BJ (cell line): ENCODE data around the gene CLDN10. TPM values are rescaled to one million over a fixed set of nuclear protein-coding genes. Genes with fewer than 3 reads are reported as not detected.
"Not testable (repeated sequence)": the region's sequence is repeated elsewhere in the genome, so short reads cannot be mapped to it uniquely, and the experiment has no call there.

Experiments
- CTCF ChIA-PET: fragments of 350-600 bp; formaldehyde crosslinking; extraction: SDS; loops from one replicate; lab custom pipeline; 2021; ENCODE audit warnings: antibody characterized with exemption, inconsistent platforms; lab: Yijun Ruan, JAX
- POLR2A ChIA-PET: fragments of 300-600 bp; sonication (Branson Sonifier 250); formaldehyde crosslinking; extraction: SDS; loops from one replicate; lab custom pipeline; 2021; ENCODE audit warnings: antibody characterized with exemption; lab: Charles Lee
- DNase-seq: peaks from one replicate; pipeline ENCODE4 v3.0.0-alpha.2; 2011; ENCODE audit warnings: low read depth
- H3K27me3 ChIP-seq: 2 replicates; pipeline ENCODE4 v1.6.0; 2011; ENCODE audit warnings: low read length; ENCODE audit not compliant: control insufficient read depth, insufficient read depth
- H3K36me3 ChIP-seq: 2 replicates; pipeline ENCODE4 v1.5.1; 2011; ENCODE audit warnings: low read length; ENCODE audit not compliant: control insufficient read depth, insufficient read depth
- H3K4me3 ChIP-seq: 2 replicates; pipeline ENCODE4 v1.5.1; 2011; ENCODE audit warnings: low read depth, mild to moderate bottlenecking, control low read depth, low read length
- CTCF ChIP-seq: IDR thresholded peaks from 2 replicates; pipeline ENCODE4 v1.5.1; 2011; ENCODE audit warnings: low read depth, mild to moderate bottlenecking, control low read depth, inconsistent platforms, low read length, moderate library complexity; ENCODE audit not compliant: insufficient read depth
- polyA plus RNA-seq: library from polyadenylated mRNA; depleted of rRNA; stranded (reverse); fragments of >200 nt; gene quantifications from 2 replicates; pipeline ENCODE4 v1.2.3, GENCODE V29; 2011

CLDN10 gene
- polyA plus RNA-seq, 1 experiment, result not detected

DNA sequence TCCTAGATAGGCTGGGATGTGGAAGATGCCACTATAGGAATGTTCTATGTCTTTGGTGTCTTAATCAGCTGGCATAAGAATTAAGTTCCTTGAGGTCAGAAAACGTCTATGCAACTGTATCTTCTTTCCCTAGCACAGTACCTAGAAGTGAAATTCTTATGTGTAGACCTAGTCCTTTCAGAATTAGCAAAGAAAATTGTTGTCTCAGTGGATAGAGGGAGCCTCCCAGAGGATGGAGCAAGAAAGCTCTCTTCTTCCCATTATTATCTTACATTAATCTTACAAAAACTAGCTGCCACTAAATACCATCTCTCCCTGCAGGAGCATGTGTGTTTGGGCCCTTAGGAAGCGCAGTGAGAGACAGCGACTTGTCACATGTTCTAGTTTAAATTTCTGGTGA is 11.6 kb downstream of the CLDN10 start:
- H3K27me3 ChIP-seq, result peaks cover 3% of the 10 kb centered on the region; the same call in 1 of the 2 replicates
- no peaks in the 10 kb centered on the region for H3K36me3 ChIP-seq
- no peak for DNase-seq
- POLR2A ChIA-PET, result no interaction called here
- TF ChIP-seq CTCF, result no peak
- no peak overlapping the region for H3K4me3 ChIP-seq
- CTCF ChIA-PET, result interaction anchor here (1.2 kb wide), 1 partner anchor 28 kb away, joined by 3 read pairs; no protein-coding TSS in a partner anchor

GRCh38 chr13:95564733-95565291 is 12.3 kb downstream of the CLDN10 start:
- ChIA-PET POLR2A (interaction anchor here (0.6 kb wide), 1 partner anchor 8 kb away, joined by 4 read pairs; no protein-coding TSS in a partner anchor), CTCF (interaction anchor here (0.6 to 1.2 kb wide), 4 partner anchors 10 to 386 kb away, joined by 3 to 4 read pairs (median 3); no protein-coding TSS in a partner anchor)
- DNase-seq, result peak; percentile 10
- no peak overlapping the region for H3K4me3 ChIP-seq
- peaks cover 1% of the 10 kb centered on the region; the same call in 1 of the 2 replicates for H3K27me3 ChIP-seq
- TF ChIP-seq CTCF, result no peak
- H3K36me3 ChIP-seq, result no peaks in the 10 kb centered on the region

- H3K36me3 ChIP-seq, H3K4me3 ChIP-seq, H3K27me3 ChIP-seq, DNase-seq, POLR2A ChIA-PET: not testable (repeated sequence)
- CTCF ChIA-PET, result interaction anchor here (0.6 kb wide), 1 partner anchor 9 kb away, joined by 3 read pairs; no protein-coding TSS in a partner anchor
Observed at GRCh38 chr13:95565758-95566157, 13.2 kb downstream of the CLDN10 start.

GRCh38 chr13:95568131-95568530 is 15.6 kb downstream of the CLDN10 start:
- Histone ChIP-seq H3K36me3 (no peaks in the 10 kb centered on the region), H3K27me3 (no peaks in the 10 kb centered on the region), H3K4me3 (no peak overlapping the region)
- CTCF ChIA-PET, result no interaction called here
- no peak for DNase-seq
- no peak for TF ChIP-seq CTCF
- POLR2A ChIA-PET, result no interaction called here

DNA sequence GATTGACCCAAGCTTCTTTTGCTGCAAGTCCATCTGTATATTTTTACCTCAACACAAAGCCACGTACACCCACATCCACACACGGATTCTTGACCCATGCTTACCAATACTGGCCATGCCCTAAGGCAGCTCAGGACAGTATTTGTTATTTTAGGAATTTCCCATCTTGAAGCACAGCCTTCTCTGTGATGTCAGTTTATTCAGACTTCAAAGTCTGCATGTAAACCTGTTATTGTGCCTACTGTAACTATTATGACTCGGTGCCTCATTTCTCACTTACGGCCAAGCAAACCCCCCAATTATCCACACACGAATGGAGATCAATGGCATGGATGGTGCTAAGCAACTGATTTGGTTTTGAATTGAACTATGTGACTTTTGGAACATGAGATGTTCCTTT is 17.5 kb downstream of the CLDN10 start:
- CTCF ChIA-PET, result no interaction called here
- POLR2A ChIA-PET, result no interaction called here

More for the DNA sequence above, 17.5 kb downstream of the CLDN10 start:
- no peak for TF ChIP-seq CTCF
- H3K36me3 ChIP-seq, result no peaks in the 10 kb centered on the region
- H3K27me3 ChIP-seq, result no peaks in the 10 kb centered on the region
- no peak for DNase-seq
- H3K4me3 ChIP-seq, result no peak overlapping the region
